Chondrocyte (in vitro differentiated cells): ENCODE measurements around the gene LLPH. TPM values are rescaled to one million over a fixed set of nuclear protein-coding genes. Genes with fewer than 3 reads are reported as not detected.
A peak's percentile ranks its signal among the peaks of the same experiment; 100 is the strongest.
"Not testable (repeated sequence)": the region's sequence is repeated elsewhere in the genome, so short reads cannot be mapped to it uniquely, and the experiment has no call there.

Source experiments
- DNase-seq: peaks from one replicate; pipeline ENCODE4 v3.0.0; 2021; ENCODE audit warnings: mixed read lengths, low spot score
- H3K27ac Mint-ChIP-seq: one replicate; pipeline ENCODE4 v1.8.0; 2021; ENCODE audit warnings: mild to moderate bottlenecking, moderate library complexity, mixed read lengths; ENCODE audit not compliant: unreplicated experiment
- H3K27me3 Mint-ChIP-seq: 2 replicates; pipeline ENCODE4 v1.8.0; 2021; ENCODE audit warnings: low read depth, mixed read lengths
- H3K36me3 Mint-ChIP-seq: 2 replicates; pipeline ENCODE4 v1.8.0; 2021; ENCODE audit warnings: low read depth, mixed read lengths
- H3K4me1 Mint-ChIP-seq: 2 replicates; pipeline ENCODE4 v1.8.0; 2021; ENCODE audit warnings: low read depth, mild to moderate bottlenecking, mixed read lengths
- H3K4me3 Mint-ChIP-seq: one replicate; pipeline ENCODE4 v1.8.0; 2021; ENCODE audit warnings: mild to moderate bottlenecking, moderate library complexity, mixed read lengths; ENCODE audit not compliant: unreplicated experiment
- H3K9me3 Mint-ChIP-seq: 2 replicates; pipeline ENCODE4 v1.8.0; 2021; ENCODE audit warnings: low read depth, mixed read lengths
- long read RNA-seq: library from polyadenylated mRNA; stranded (forward); transcript quantifications from one replicate; pipeline ENCODE4 v2.0.0, GENCODE V29; 2021
- total RNA-seq: library from RNA; stranded (reverse); gene quantifications from 3 replicates; pipeline ENCODE4 v1.2.1, GENCODE V29; 2021
- TF ChIP-seq, protein P1 (sequence below): fragments of 200-600 bp; sonication (generic); IDR thresholded peaks from 2 replicates; pipeline ENCODE4 v1.5.0; 2021; ENCODE audit warnings: antibody characterized with exemption, mild to moderate bottlenecking, moderate library complexity

Gene LLPH
- 21.1 to 27.2 TPM (median 22.8 TPM) in 3 replicates for total RNA-seq
- long read RNA-seq, full-length matches to known transcripts: 30 of 51 reads
- long read RNA-seq, partial matches to known transcripts: 0 of 51 reads
- long read RNA-seq, other reads (novel, unspliced or antisense): 21 of 51 reads

- no peaks in the 10 kb centered on the region for H3K27me3 Mint-ChIP-seq
- no peaks in the 10 kb centered on the region for H3K9me3 Mint-ChIP-seq
- TF ChIP-seq, protein P1, sequence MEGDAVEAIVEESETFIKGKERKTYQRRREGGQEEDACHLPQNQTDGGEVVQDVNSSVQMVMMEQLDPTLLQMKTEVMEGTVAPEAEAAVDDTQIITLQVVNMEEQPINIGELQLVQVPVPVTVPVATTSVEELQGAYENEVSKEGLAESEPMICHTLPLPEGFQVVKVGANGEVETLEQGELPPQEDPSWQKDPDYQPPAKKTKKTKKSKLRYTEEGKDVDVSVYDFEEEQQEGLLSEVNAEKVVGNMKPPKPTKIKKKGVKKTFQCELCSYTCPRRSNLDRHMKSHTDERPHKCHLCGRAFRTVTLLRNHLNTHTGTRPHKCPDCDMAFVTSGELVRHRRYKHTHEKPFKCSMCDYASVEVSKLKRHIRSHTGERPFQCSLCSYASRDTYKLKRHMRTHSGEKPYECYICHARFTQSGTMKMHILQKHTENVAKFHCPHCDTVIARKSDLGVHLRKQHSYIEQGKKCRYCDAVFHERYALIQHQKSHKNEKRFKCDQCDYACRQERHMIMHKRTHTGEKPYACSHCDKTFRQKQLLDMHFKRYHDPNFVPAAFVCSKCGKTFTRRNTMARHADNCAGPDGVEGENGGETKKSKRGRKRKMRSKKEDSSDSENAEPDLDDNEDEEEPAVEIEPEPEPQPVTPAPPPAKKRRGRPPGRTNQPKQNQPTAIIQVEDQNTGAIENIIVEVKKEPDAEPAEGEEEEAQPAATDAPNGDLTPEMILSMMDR: no peak
- peaks cover 42% of the 10 kb centered on the region for H3K4me1 Mint-ChIP-seq
- peak within 1 kb of the TSS; percentile 97 for H3K27ac Mint-ChIP-seq
- peaks cover 12% of the 10 kb centered on the region for H3K36me3 Mint-ChIP-seq
- peak within 1 kb of the TSS; percentile 97 for H3K4me3 Mint-ChIP-seq
- peak; percentile 94 for DNase-seq
Measured at GRCh38 chr12:66130267-66131066, at the start of gene LLPH. Gene LLPH (minus strand): TSS chr12:66130750. CDS start chr12:66129106, 1,644 bp downstream.

DNA sequence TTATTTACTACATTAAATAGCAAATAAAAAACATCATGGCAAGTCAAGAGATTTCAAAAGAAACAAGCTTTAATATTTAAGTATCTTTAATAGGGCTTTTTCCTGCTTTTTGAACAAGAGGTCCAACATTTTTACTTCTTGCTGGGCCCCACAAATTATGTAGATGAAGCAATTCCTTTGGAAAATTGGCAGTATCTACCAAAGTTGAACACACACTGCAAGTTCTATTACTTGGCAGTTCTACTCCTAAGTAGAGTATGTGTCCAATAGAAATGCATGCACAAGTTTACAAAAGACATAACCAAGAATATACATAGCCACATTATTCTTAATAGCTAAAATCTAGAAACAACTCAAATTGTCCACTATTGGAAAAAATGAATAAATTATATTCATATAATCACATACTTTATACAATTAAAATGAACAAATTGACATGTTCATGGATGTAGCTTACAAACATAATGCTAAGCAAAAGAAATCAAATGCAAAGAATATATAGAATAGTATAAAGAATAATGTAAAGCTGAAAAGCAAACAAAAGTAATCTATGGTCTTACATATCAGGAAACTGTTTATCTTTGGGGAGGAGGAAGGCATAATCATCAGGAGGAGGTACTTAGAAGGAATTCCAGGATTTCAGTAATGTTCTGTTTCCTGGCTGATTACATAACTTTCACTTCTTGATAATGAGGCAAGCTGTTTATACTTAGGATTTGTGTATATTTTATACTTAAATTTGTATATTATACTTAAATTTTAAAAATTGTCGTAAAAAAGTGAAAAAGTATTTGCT lies 45.8 kb upstream of the LLPH start:
- Mint-ChIP-seq H3K36me3 (no peaks in the 10 kb centered on the region), H3K9me3 (no peaks in the 10 kb centered on the region), H3K4me3 (no peak overlapping the region), H3K27me3 (peaks cover 25% of the 10 kb centered on the region), H3K27ac (no peak overlapping the region), H3K4me1 (no peaks in the 10 kb centered on the region)
- no peak for DNase-seq
- TF ChIP-seq, protein P1: no peak

- H3K27ac Mint-ChIP-seq, DNase-seq, H3K36me3 Mint-ChIP-seq, H3K4me1 Mint-ChIP-seq, H3K9me3 Mint-ChIP-seq, H3K4me3 Mint-ChIP-seq: not testable (repeated sequence)
- peaks cover 25% of the 10 kb centered on the region for H3K27me3 Mint-ChIP-seq
Measured at GRCh38 chr12:66174391-66175325, 44.1 kb upstream of the LLPH start.

DNA sequence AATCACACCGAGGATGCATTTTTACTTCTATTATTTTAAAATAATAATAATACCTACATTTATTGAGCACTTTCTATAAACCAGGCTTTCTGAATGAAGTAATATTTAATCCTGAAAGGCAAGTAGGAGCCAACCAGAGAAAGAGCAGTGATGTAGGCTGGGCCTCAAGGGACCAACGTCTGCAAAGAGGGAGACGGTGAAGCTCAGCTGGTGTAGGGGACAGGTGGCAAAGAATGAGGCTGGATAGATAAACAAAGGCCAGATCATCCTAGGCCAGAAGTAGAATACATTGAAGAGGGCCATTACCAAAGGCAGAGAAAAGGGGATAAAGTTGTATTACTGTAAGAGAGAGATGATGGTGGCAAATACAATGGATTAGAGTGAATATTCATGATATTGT lies 40.1 kb upstream of the LLPH start:
- TF ChIP-seq, protein P1: no peak
- Mint-ChIP-seq H3K4me1 (peaks cover 15% of the 10 kb centered on the region), H3K36me3 (peaks cover 2% of the 10 kb centered on the region), H3K4me3 (peak overlapping the region; percentile 88), H3K9me3 (peaks cover 4% of the 10 kb centered on the region), H3K27me3 (peaks cover 2% of the 10 kb centered on the region), H3K27ac (no peak overlapping the region)
- no peak for DNase-seq
